Hepatic stellate cell (primary cell): ENCODE results near the gene DLX6.

Experiments
- DNase-seq: peaks from one replicate; pipeline ENCODE4 v3.0.0; 2011; ENCODE audit warnings: low spot score

DLX6 gene

GRCh38 chr7:97005183-97006054, at the start of gene DLX6:
TSS of gene DLX6 (plus strand) at chr7:97005553. CDS start at chr7:97005978, 425 bp downstream.
- DNase-seq, result no peak

DNA sequence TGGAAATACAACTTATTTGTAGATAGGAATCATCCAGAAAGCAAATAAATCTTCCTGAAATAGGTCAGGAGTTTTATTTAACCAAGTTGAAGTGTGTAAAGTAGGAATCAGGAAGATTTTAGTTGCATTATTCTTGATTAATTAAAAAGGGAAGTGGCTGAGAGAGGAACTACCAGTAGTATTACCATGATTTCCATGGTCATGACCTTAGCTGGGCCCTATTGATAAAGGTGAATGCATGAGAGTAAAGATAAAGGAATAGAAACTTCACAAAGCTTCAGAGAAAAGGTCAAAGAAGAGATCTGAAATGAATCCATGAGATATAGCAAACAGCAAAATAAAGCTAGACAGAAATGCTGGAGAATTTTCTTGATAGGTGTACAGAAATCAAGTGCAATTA, 46.2 kb upstream of the DLX6 start:
- DNase-seq, result no peak

- peak; percentile 4 for DNase-seq
Measured at GRCh38 chr7:96962221-96962885, 43.0 kb upstream of the DLX6 start.

DNA sequence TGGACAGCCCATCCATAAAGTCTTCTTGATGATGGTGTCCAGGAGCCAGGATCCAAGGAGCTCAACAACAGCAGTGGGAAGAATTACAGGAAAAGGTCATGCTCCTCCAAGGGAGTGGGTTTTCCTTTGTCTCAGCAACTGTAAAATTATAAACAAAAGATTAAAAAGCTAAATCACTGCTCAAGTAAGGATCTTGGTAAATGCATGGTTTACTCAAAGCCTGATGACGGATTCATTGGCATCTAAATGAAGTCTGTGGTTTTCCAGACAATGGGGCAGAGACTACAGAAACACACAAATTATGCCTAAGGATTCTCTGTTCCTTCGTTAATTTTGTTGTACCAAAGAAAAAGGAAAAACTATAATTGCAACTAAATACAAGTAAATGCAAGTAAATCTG, 36.4 kb upstream of the DLX6 start:
- no peak for DNase-seq

- DNase-seq, result no peak
Measured at GRCh38 chr7:96970739-96971138, 34.6 kb upstream of the DLX6 start.

DNA sequence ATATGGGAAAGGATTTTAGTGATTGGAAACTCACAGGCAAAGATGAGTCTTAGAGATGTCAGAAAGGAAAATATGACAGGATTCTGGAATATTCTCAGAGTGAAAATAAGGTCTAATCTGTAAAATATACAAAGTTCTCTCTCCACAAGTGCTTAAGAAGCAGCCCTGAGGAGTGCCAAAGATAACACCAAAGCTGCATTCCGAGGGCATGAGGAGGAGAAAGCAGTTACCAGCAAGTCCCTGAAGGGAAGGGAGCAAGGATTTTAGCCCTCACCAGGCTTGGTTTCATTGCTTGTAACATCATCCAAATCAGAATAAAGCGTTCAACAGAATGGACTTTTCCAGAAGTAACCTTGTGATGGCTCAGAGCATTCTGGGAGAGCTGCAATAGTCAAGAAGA, 31.4 kb upstream of the DLX6 start:
- no peak for DNase-seq

DNA sequence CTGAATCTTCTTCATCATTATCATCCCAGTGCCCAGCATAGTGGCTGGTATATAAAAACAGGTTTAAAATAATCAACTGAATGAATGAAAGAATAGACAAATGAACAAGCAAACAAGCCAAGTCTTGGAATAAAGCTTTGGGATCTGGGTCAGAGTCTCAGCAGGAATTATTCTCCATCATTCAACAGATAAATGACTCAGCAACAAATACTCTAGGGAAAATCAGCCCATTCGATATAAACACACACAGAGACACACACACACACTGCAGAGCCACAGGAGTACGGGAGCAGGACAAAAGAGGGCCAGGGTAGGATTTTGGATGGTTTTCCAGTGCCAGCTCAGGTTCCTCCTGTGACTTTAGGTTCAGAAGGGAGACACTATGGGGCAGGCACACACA, 29.2 kb upstream of the DLX6 start:
- DNase-seq, result no peak

GRCh38 chr7:96977445-96977844, 27.9 kb upstream of the DLX6 start:
- DNase-seq, result no peak

- DNase-seq, result no peak
Measured at GRCh38 chr7:96979551-96980276, 25.6 kb upstream of the DLX6 start.

DNA sequence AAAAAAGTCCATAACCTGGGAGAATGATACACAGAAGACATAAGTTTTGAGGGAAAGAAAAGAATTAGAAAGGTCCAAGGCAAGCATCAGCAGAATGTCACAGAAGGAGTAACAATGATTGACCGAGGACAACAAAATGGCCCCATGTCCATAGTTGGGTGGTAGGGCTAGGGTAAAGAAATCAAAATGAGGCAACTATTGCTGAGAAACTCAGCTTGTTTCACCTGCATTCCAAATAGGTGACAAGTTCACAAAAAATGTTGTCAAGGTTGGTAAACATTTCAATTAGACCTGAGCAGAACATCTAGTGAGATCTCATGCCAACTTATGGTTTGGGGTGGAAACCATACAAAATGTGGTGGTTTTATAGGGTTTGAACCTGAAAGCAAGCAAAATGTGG, 22.8 kb upstream of the DLX6 start:
- no peak for DNase-seq

GRCh38 chr7:96985992-96986391, 19.4 kb upstream of the DLX6 start:
- DNase-seq, result no peak

- no peak for DNase-seq
Measured at GRCh38 chr7:96986901-96987300, 18.5 kb upstream of the DLX6 start.

GRCh38 chr7:96987719-96988118, 17.6 kb upstream of the DLX6 start:
- DNase-seq, result no peak

DNA sequence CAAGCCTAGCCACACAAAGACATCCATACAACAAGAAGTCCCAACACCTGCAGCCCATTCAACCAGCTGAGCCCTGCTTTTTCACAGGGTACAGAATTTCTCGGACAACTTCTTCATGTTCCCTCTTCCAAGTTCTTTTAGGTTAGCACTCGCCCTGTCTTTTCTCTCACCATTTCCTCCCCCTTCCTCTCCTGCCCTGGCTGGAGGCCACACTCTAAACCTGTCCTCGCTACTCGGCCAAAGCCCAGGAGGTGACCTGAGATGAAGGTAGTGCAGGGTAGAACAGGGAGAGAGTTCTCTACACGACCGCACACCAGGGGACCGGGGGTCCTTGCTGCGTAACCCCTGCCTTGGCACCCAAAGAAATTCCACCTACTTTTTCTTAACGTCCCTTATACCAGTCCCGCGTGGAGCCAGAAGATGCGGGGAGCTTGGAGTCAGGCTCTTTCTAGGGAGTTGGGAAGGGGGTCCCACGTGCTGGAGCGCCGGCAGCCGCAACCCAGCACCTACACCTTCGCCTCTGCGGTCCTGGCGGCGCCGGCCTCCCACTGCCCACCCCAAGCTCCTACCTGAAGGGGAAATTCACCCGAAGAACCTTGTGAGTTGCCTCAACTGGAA, 16.0 kb upstream of the DLX6 start:
- no peak for DNase-seq

DNA sequence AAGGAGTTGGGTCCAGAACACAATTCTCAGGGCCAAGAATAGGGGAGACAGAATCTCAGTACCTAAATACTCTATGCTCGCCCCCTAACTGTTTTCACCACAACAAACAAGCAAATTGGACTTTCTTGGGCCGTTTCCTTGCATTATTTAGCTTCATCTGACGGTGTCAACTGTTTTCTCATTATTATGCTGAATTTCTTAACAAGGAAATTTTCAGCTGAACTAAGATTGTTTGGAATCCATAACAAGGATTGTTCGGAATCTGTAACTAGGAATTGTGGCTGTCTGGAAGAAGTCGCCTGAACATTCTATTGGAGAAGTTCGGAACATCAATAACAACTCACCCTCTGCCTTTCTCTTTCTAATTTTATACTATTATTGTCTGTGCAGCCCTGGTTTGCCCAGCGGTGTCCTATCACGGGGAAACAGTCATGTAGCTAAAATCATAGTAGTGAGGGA, 15.5 kb upstream of the DLX6 start:
- DNase-seq, result no peak

DNA sequence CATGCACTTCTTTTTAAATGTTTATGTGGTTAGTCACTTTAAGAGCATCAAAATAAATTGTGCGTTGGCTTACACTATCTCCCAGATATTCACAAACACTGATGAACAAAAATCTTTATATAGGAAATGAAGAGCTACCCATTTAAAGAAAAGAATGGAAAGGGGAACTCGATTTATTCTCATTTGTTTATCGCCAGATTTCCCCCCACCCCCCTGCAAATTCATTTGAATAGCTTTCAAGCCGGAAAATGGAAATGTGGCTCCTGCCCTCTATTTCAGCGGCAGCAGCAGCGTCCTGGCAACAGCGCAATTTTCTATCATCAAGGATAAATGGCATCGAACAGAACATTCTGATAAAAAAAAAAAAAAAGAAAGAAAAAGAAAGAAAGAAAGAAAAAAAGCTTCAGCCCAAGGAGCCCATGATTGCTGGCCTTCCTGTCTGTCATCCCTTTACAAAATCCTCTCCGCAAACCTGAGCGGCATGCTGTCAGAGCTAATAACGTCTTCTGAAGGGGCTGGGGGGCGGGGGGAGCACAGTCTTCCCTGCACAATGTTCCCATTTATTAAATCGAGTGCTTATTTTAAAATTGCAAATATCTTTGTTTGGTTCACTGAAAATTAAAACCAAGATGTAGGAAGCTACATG, 13.7 kb upstream of the DLX6 start:
- DNase-seq, result no peak

DNA sequence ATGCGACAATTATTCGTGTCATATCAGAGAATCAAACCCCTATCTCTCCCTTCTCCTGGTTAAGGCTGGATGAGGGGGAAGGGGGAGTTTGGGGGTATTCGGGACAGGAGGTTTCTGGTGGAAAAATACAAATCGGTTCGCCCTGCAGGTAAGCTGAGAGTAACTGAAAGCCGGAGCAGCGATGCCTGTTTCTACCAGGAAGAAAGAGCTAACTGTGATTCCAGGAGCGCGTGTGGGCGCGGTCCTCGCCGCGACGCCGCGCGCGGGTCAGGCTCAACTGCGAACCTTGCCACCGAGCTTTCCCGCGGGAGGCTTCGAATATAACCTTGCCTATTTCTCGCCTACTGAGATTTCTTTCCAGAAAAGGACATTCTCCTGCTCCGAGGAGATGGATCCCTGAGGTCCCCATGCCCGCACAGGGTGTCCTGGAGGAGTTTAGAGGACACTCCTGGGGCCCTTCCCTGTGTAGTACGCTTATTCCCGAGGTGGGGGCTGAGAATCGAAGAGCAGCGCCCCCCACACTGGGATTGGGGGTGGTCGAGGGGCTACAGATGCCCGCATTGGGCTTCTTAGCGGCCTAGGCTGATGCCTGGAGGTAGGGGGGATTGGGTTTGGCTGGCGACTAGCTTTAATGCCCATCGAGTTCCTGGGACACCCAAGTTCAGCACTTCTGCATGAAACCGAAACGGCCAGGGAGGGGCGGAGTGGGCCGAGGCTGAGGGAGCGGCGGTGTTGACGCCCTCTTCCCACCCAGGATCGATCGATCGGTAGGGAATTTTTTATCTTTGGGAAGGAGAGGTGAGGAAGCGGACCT, 13.0 kb upstream of the DLX6 start:
- DNase-seq, result no peak

GRCh38 chr7:96993094-96993865, 12.1 kb upstream of the DLX6 start:
- no peak for DNase-seq

DNA sequence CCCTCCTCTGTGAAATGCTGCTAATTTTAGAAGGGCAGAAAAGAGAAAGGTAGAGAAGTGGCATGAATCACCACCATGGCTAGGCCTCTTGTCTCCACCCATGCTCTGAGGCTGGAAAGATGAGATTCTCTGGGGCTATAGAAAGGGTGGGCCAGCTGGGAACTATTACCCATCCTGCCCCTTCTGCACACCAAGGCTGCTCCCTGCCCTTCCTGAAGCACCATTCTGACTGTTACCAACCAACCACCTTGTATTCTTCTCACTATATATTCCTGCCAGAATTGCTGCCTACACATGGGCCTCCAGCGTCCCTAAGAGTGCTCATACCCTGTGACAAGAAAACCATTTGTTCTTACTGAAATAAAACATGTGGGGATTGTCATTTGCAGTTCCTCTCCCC, 11.4 kb upstream of the DLX6 start:
- no peak for DNase-seq

DNA sequence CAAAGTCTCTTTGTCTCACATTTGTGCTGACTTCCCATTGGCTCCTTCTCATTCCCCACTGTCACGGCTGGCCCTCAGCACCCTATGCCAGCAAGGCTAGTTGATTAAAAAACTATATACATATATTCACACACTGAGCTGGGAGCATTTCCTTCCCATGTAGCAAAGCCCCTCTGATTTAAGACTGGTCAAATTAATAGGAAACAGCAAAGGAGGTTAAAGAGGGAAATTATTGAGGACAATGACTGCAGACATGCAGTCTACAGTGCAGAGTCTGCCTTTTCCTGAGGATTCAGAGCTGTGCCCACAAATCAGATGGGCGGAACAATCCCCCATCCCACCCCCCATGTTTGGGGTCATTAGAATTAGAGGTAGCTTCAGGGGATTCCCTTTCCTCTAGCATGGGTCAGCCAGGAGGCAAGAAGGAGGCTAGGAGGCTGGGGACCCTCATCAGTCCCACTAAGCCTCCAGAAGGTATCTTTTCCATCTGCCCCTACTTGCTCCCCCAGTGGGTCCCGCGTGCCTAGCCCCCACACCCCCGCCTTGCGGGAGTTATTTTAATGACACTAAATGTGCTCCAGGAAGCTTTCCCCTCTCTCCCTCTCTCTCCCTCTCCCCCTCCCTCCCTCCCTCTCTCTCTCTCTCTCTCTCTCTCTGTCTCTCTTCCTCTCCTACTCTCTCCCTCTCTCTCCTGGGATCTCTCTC, 9.8 kb upstream of the DLX6 start:
- DNase-seq, result no peak
